ENCODE results near the gene SKAP1. TPM values are rescaled to one million over a fixed set of nuclear protein-coding genes. Genes with fewer than 3 reads are reported as not detected.

The SKAP1 gene
- total RNA-seq, 1 donor from 2014 or later, result not detected

DNA sequence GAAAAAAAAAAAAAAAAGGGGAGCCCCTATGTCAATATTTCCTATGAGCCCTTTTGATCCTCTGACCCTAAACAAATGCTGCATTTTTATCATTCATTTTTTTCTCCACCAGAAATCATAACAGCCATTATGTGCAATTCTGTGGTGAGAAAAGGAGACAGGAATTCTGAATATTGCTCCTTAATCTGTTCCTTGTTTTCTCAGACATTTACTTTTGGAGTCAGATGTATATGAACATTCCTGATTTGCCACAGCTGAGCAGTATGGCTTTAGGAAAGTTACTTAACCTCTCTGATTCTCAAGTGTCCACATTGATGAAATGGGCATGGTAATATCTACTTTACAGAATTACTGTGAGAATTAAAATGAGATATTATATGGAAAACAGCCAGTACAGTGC lies 144.4 kb downstream of the SKAP1 start:
- no peaks in the 10 kb centered on the region for H3K9me3 Mint-ChIP-seq
- TF ChIP-seq CTCF (IDR thresholded peaks at IDR 0.05), result no peak
- no peak overlapping the region for H2AFZ ChIP-seq (replicated peaks)

DNA sequence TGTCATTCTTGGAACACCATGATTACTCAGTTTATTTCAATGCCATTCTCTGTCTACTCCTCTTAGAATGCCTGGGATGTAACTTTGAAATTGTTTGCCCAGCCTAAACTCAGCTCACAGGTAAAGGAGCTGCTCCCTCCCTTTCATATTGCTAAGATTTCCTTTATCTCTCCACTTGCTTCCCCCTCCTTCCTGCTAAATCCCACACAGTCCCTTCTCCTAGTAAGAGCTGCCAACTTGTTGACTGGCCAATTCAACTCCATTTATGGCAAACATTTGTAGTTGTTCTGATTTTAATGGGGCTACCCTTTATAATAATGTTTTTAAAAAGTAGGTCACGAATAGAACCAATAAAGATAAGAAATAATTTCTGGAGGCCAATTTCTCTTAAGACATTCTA lies 146.1 kb downstream of the SKAP1 start:
- no peaks in the 10 kb centered on the region for H3K9me3 ChIP-seq (ENCODE audit: low read depth)
- H3K9ac ChIP-seq, result no peak overlapping the region
- H3K4me2 ChIP-seq, result no peak overlapping the region
- no peak for DNase-seq (ENCODE audit: low spot score)
- H3F3A ChIP-seq (ENCODE audit: low read depth), result no peaks in the 10 kb centered on the region
- H3K4me3 ChIP-seq, result no peak overlapping the region
- Mint-ChIP-seq H3K27me3 (ENCODE audit: insufficient read depth, low read depth) (peaks cover 4% of the 10 kb centered on the region), H3K27ac (no peak overlapping the region), H3K9me3 (no peaks in the 10 kb centered on the region), H3K4me3 (no peak overlapping the region), H3K4me1 (no peaks in the 10 kb centered on the region), H3K36me3 (no peaks in the 10 kb centered on the region)
- H4K20me1 ChIP-seq (ENCODE audit: low read depth), result no peaks in the 10 kb centered on the region
- no peaks in the 10 kb centered on the region for H3K79me2 ChIP-seq (ENCODE audit: low read depth)
- no peak overlapping the region for H2AFZ ChIP-seq (replicated peaks)
- H3K27me3 ChIP-seq, result peaks cover 7% of the 10 kb centered on the region
- no peak for TF ChIP-seq EZH2 (IDR thresholded peaks at IDR 0.05)
- TF ChIP-seq CTCF (IDR thresholded peaks at IDR 0.05), result no peak
- TF ChIP-seq EZH2phosphoT487 (IDR thresholded peaks at IDR 0.05), result no peak
- H3K4me1 ChIP-seq, result no peaks in the 10 kb centered on the region
- H3K27ac ChIP-seq, result no peak overlapping the region
- H3K36me3 ChIP-seq, result no peaks in the 10 kb centered on the region

More for the DNA sequence above, 144.4 kb downstream of the SKAP1 start:
- H3K4me3 Mint-ChIP-seq, result no peak overlapping the region
- Histone ChIP-seq H3K4me2 (no peak overlapping the region), H3K4me3 (no peak overlapping the region), H3K27me3 (peaks cover 10% of the 10 kb centered on the region), H3K79me2 (ENCODE audit: low read depth) (no peaks in the 10 kb centered on the region), H3F3A (ENCODE audit: low read depth) (no peaks in the 10 kb centered on the region), H3K4me1 (no peaks in the 10 kb centered on the region), H3K9ac (no peak overlapping the region), H3K36me3 (no peaks in the 10 kb centered on the region), H3K27ac (no peak overlapping the region), H3K9me3 (ENCODE audit: low read depth) (no peaks in the 10 kb centered on the region), H4K20me1 (ENCODE audit: low read depth) (no peaks in the 10 kb centered on the region)
- peaks cover 6% of the 10 kb centered on the region for H3K4me1 Mint-ChIP-seq
- no peaks in the 10 kb centered on the region for H3K36me3 Mint-ChIP-seq
- peaks cover 2% of the 10 kb centered on the region for H3K27me3 Mint-ChIP-seq (ENCODE audit: insufficient read depth, low read depth)
- no peak overlapping the region for H3K27ac Mint-ChIP-seq
- no peak for DNase-seq (ENCODE audit: low spot score)

DNA sequence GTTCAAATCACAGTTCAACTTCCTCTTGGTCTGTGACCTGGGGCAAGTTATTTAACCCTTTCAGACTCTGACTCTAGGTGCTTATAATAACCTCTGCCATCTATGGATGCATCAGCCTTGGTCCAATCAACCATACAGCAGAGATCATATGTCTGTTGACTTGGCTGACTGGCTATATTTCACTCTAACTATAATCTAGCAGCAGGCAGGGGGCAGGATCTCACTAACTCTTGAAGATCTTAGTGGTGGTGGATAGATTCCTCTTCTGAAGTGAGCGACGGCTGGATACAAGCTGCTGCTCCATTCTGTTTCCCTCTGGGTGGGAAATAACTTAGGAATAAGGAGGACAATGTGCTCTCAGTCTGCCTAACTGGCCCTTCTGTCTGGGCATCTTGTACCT lies 146.6 kb downstream of the SKAP1 start:
- no peak overlapping the region for H2AFZ ChIP-seq (replicated peaks)
- TF ChIP-seq CTCF (IDR thresholded peaks at IDR 0.05) (no peak), EZH2phosphoT487 (IDR thresholded peaks at IDR 0.05) (no peak), EZH2 (IDR thresholded peaks at IDR 0.05) (no peak)
- no peaks in the 10 kb centered on the region for H3K9me3 Mint-ChIP-seq
- H3K27ac Mint-ChIP-seq, result no peak overlapping the region
- H3K27ac ChIP-seq, result no peak overlapping the region
- no peak overlapping the region for H3K4me3 ChIP-seq
- H3K4me2 ChIP-seq, result no peak overlapping the region
- H3K27me3 Mint-ChIP-seq (ENCODE audit: insufficient read depth, low read depth), result peaks cover 4% of the 10 kb centered on the region
- no peak for DNase-seq (ENCODE audit: low spot score)
- no peaks in the 10 kb centered on the region for H3K9me3 ChIP-seq (ENCODE audit: low read depth)
- peaks cover 12% of the 10 kb centered on the region for H3K27me3 ChIP-seq
- H3K9ac ChIP-seq, result no peak overlapping the region
- H3K4me1 ChIP-seq, result no peaks in the 10 kb centered on the region
- H3K4me1 Mint-ChIP-seq, result no peaks in the 10 kb centered on the region
- no peaks in the 10 kb centered on the region for H3K36me3 ChIP-seq
- no peaks in the 10 kb centered on the region for H3K79me2 ChIP-seq (ENCODE audit: low read depth)
- H3K36me3 Mint-ChIP-seq, result no peaks in the 10 kb centered on the region
- no peaks in the 10 kb centered on the region for H4K20me1 ChIP-seq (ENCODE audit: low read depth)
- H3F3A ChIP-seq (ENCODE audit: low read depth), result no peaks in the 10 kb centered on the region
- H3K4me3 Mint-ChIP-seq, result no peak overlapping the region

DNA sequence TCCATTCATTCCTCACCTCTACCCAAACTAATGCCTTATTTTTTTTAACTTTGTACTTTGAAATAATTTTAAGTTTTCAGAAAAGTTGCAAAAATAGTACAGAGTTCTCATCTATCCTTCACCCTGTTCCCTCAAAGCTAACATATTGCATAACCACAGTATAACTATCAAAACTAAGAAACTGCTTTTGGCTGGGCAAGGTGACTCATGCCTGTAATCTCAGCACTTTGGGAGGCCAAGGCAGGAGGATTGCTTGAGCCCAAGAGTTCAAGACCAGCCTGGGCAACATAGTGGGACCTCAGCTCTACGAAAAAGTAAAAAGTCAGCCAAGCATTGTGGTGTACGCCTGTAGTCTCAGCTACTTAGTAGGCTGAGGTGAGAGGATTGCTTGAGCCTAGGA lies 147.7 kb downstream of the SKAP1 start:
- no peak overlapping the region for H3K27ac Mint-ChIP-seq
- DNase-seq (ENCODE audit: low spot score), result no peak
- no peaks in the 10 kb centered on the region for H3K4me1 Mint-ChIP-seq
- H3K4me3 ChIP-seq, result no peak overlapping the region
- H3K79me2 ChIP-seq (ENCODE audit: low read depth), result no peaks in the 10 kb centered on the region
- H3K4me2 ChIP-seq, result no peak overlapping the region
- no peak overlapping the region for H3K4me3 Mint-ChIP-seq
- H2AFZ ChIP-seq (replicated peaks), result no peak overlapping the region
- no peaks in the 10 kb centered on the region for H3F3A ChIP-seq (ENCODE audit: low read depth)
- H3K9ac ChIP-seq, result no peak overlapping the region
- TF ChIP-seq EZH2phosphoT487 (IDR thresholded peaks at IDR 0.05) (no peak), EZH2 (IDR thresholded peaks at IDR 0.05) (no peak), CTCF (IDR thresholded peaks at IDR 0.05) (no peak)
- no peaks in the 10 kb centered on the region for H3K9me3 ChIP-seq (ENCODE audit: low read depth)
- no peaks in the 10 kb centered on the region for H3K9me3 Mint-ChIP-seq
- H3K27ac ChIP-seq, result no peak overlapping the region
- H3K36me3 ChIP-seq, result no peaks in the 10 kb centered on the region
- no peaks in the 10 kb centered on the region for H3K4me1 ChIP-seq
- no peaks in the 10 kb centered on the region for H3K36me3 Mint-ChIP-seq
- peaks cover 22% of the 10 kb centered on the region for H3K27me3 ChIP-seq
- H3K27me3 Mint-ChIP-seq (ENCODE audit: insufficient read depth, low read depth), result peaks cover 4% of the 10 kb centered on the region
- no peaks in the 10 kb centered on the region for H4K20me1 ChIP-seq (ENCODE audit: low read depth)
